B cell (primary cell): Measurements from ENCODE around the gene PNPLA3. TPM values are rescaled to one million over a fixed set of nuclear protein-coding genes. Genes with fewer than 3 reads are reported as not detected.

ENCODE experiments used
- ATAC-seq: fragments of 200-7000 bp; cut with Tn5 transposase; one replicate; pipeline ENCODE4 v1.10.0; 2021; ENCODE audit warnings: low read depth, mild to moderate bottlenecking, moderate number of reproducible peaks, moderate library complexity
- CTCF ChIA-PET: fragments of 350-600 bp; sonication (Branson Sonifier 250); formaldehyde crosslinking; loops from one replicate; lab custom pipeline; 2021; ENCODE audit warnings: antibody characterized with exemption, inconsistent platforms; lab: Charles Lee
- POLR2A ChIA-PET: fragments of 350-600 bp; sonication (Branson Sonifier 250); formaldehyde crosslinking; loops from one replicate; lab custom pipeline; 2021; ENCODE audit warnings: antibody characterized with exemption; lab: Charles Lee
- DNase-seq: peaks from one replicate; pipeline ENCODE4 v3.0.0; 2013
- H2AFZ ChIP-seq: 2 replicates; pipeline ENCODE4 v1.6.1; 2012; ENCODE audit warnings: mild to moderate bottlenecking, low read depth, low read length; ENCODE audit not compliant: insufficient read depth, poor library complexity, severe bottlenecking
- H3K27ac ChIP-seq, 2 donors: 1 replicate in 1 of 2; 2 replicates in 1 of 2; pipeline ENCODE4 v1.5.1; 2012 to 2013; ENCODE audit warnings: low read length in 2 of 2, mild to moderate bottlenecking in 2 of 2, moderate library complexity in 1 of 2
- H3K27me3 ChIP-seq, 4 experiments: fragments of 200-600 bp in 1 of 4; sonication (generic) in 1 of 4; replicated peaks in 1 of 4; 1 replicate in 2 of 4; 2 replicates in 2 of 4; pipeline versions ENCODE4 v1.6.1 to v1.7.0; 2013 to 2016; ENCODE audit warnings: low read length in 3 of 4, mild to moderate bottlenecking in 2 of 4, mixed read lengths in 1 of 4, moderate library complexity in 1 of 4; ENCODE audit not compliant: insufficient read depth in 4 of 4, control insufficient read depth in 3 of 4; ENCODE audit errors: control extremely low read depth in 1 of 4
- H3K36me3 ChIP-seq, 2 experiments: replicated peaks in 1 of 2; 1 replicate in 1 of 2; 2 replicates in 1 of 2; pipeline versions ENCODE4 v1.6.1 to v1.7.1; 2013; ENCODE audit warnings: low read length in 1 of 2; ENCODE audit not compliant: insufficient read depth in 2 of 2, control insufficient read depth in 1 of 2; ENCODE audit errors: control extremely low read depth in 1 of 2, extremely low read depth in 1 of 2
- H3K4me1 ChIP-seq, 2 donors: fragments of 200-600 bp in 1 of 2; sonication (generic) in 1 of 2; 1 replicate in 1 of 2; 2 replicates in 1 of 2; pipeline versions ENCODE4 v1.5.1 to v1.6.1; 2013 to 2017; ENCODE audit warnings: low read length in 2 of 2; ENCODE audit not compliant: control insufficient read depth in 2 of 2, insufficient read depth in 2 of 2
- H3K4me2 ChIP-seq: replicated peaks from 2 replicates; pipeline ENCODE3; 2012; ENCODE audit warnings: mild to moderate bottlenecking, low read depth, low read length; ENCODE audit not compliant: poor library complexity, severe bottlenecking
- H3K4me3 ChIP-seq, 5 experiments: fragments of 200-600 bp in 1 of 5; sonication (generic) in 1 of 5; 1 replicate in 3 of 5; 2 replicates in 2 of 5; pipeline versions ENCODE4 v1.5.1 to v1.7.0; 2011 to 2016; ENCODE audit warnings: low read length in 4 of 5, mild to moderate bottlenecking in 4 of 5, low read depth in 2 of 5, control low read depth in 1 of 5, moderate library complexity in 1 of 5; ENCODE audit not compliant: insufficient read depth in 1 of 5; ENCODE audit errors: control extremely low read depth in 1 of 5, extremely low read depth in 1 of 5
- H3K79me2 ChIP-seq: fragments of 200-600 bp; sonication (generic); one replicate; pipeline ENCODE4 v1.6.0; 2016; ENCODE audit warnings: low read length; ENCODE audit not compliant: control insufficient read depth, insufficient read depth
- H3K9ac ChIP-seq: fragments of 200-600 bp; sonication (generic); 2 replicates; pipeline ENCODE4 v1.6.1; 2017; ENCODE audit warnings: mild to moderate bottlenecking, low read length, moderate library complexity
- H3K9me3 ChIP-seq, 3 donors: one replicate each; pipeline versions ENCODE4 v1.6.1 to v1.7.1; 2013; ENCODE audit warnings: low read length in 2 of 3; ENCODE audit not compliant: control insufficient read depth in 2 of 3, insufficient read depth in 1 of 3; ENCODE audit errors: control extremely low read depth in 1 of 3
- H4K20me1 ChIP-seq: 2 replicates; pipeline ENCODE4 v1.6.0; 2012; ENCODE audit warnings: mild to moderate bottlenecking, low read length; ENCODE audit not compliant: insufficient read depth, control insufficient read depth, poor library complexity, severe bottlenecking
- H3K27ac Mint-ChIP-seq: one replicate; pipeline ENCODE4 v1.8.0; 2021; ENCODE audit warnings: mixed read lengths
- H3K27me3 Mint-ChIP-seq: one replicate; pipeline ENCODE4 v1.8.0; 2021; ENCODE audit warnings: mixed read lengths
- H3K4me1 Mint-ChIP-seq: one replicate; pipeline ENCODE4 v1.8.0; 2021; ENCODE audit warnings: mixed read lengths
- H3K4me3 Mint-ChIP-seq: one replicate; pipeline ENCODE4 v1.8.0; 2021; ENCODE audit warnings: mixed read lengths
- H3K9me3 Mint-ChIP-seq: one replicate; pipeline ENCODE4 v1.8.0; 2022; ENCODE audit warnings: mixed read lengths; ENCODE audit not compliant: insufficient read depth
- EZH2 ChIP-seq: IDR thresholded peaks from 2 replicates; pipeline ENCODE4 v1.6.1; 2012; ENCODE audit warnings: borderline replicate concordance, low read depth, mild to moderate bottlenecking, moderate library complexity, low read length; ENCODE audit not compliant: insufficient read depth, poor library complexity, severe bottlenecking
- WGBS: methylation state at CpG from one replicate; pipeline ENCODE4 v1.1.5; 2013; ENCODE audit warnings: missing lambda C conversion rate; ENCODE audit not compliant: insufficient coverage; 5-methylcytosine and 5-hydroxymethylcytosine counted together
- intact Hi-C: fragments of 100-400 bp; cut with micrococcal nuclease; formaldehyde crosslinking; loops from one replicate; pipeline ENCODE4 v1.10.0; 2022
- polyA plus RNA-seq: library from polyadenylated mRNA; depleted of rRNA; stranded (reverse); fragments of >200 nt; gene quantifications from 2 replicates; pipeline ENCODE4 v1.2.3, GENCODE V29; 2012
- total RNA-seq, 2 donors: library from RNA; stranded (reverse); fragments of 120-200 nt in 1 of 2; gene quantifications; 1 replicate in 1 of 2; 2 replicates in 1 of 2; pipeline versions ENCODE4 v1.2.3 to v1.2.4, GENCODE V29; 2013 to 2022
- TF ChIP-seq, protein P1 (sequence below): fragments of 200-600 bp; IDR thresholded peaks from one replicate; pipeline ENCODE4 v1.8.0; 2022; ENCODE audit warnings: antibody characterized with exemption, mild to moderate bottlenecking

Gene PNPLA3
- total and polyA plus RNA-seq, 2 donors (not counting 1 experiment from before 2014, with no cell fraction given) = 0.15 TPM; not detected in 1

DNA sequence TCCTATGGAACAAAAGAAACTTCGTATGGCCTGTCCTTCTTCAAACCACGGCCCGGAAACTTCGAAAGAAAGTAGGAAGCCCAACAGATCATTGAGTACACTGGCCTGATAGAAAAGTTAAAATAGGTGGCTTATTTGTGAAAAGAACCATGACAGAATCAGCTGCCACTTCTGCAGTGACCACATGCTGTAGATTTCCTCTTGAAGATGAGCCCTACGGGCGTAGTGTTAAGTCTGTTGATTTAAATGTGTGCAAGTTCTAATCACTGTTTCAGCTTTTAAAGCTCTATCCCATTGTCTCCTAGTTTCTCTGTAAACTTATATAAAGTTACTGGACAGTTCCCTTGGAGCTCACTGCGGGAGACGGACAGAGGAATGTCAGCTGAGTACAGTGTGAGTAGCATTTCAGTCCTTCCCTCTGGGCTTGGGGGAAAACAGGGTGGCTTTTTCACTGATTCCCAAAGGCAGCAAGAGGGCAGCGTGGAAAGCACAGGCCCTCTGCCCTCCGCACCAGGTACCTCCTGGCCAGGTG is 49.4 kb downstream of the PNPLA3 start:
- Mint-ChIP-seq H3K4me1 (no peaks in the 10 kb centered on the region), H3K4me3 (no peak overlapping the region), H3K9me3 (no peaks in the 10 kb centered on the region), H3K27me3 (no peaks in the 10 kb centered on the region), H3K27ac (no peak overlapping the region)
- no peak overlapping the region for H3K9ac ChIP-seq
- H3K4me2 ChIP-seq = no peak overlapping the region
- H4K20me1 ChIP-seq = peaks cover 24% of the 10 kb centered on the region
- ATAC-seq (no peak), DNase-seq (no peak)
- TF ChIP-seq EZH2 = no peak
- TF ChIP-seq, protein P1, sequence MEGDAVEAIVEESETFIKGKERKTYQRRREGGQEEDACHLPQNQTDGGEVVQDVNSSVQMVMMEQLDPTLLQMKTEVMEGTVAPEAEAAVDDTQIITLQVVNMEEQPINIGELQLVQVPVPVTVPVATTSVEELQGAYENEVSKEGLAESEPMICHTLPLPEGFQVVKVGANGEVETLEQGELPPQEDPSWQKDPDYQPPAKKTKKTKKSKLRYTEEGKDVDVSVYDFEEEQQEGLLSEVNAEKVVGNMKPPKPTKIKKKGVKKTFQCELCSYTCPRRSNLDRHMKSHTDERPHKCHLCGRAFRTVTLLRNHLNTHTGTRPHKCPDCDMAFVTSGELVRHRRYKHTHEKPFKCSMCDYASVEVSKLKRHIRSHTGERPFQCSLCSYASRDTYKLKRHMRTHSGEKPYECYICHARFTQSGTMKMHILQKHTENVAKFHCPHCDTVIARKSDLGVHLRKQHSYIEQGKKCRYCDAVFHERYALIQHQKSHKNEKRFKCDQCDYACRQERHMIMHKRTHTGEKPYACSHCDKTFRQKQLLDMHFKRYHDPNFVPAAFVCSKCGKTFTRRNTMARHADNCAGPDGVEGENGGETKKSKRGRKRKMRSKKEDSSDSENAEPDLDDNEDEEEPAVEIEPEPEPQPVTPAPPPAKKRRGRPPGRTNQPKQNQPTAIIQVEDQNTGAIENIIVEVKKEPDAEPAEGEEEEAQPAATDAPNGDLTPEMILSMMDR = no peak
- H3K27me3 ChIP-seq = no peaks in the 10 kb centered on the region
- H3K79me2 ChIP-seq = peaks cover 22% of the 10 kb centered on the region
- no peaks in the 10 kb centered on the region for H3K9me3 ChIP-seq
- H3K4me3 ChIP-seq = no peak overlapping the region
- ChIA-PET CTCF (interaction anchor here (1.7 to 1.8 kb wide), 2 partner anchors 21 to 113 kb away, joined by 4 to 8 read pairs; no protein-coding TSS in a partner anchor), POLR2A (no interaction called here)
- no peak overlapping the region for H2AFZ ChIP-seq
- H3K36me3 ChIP-seq = peaks cover 0 to 84% of the 10 kb centered on the region in 2 experiments
- H3K4me1 ChIP-seq = no peaks in the 10 kb centered on the region
- H3K27ac ChIP-seq = no peak overlapping the region
- 92% methylated on average over 7 of the region's 10 CpGs for WGBS
- intact Hi-C loops = no loop called here

DNA sequence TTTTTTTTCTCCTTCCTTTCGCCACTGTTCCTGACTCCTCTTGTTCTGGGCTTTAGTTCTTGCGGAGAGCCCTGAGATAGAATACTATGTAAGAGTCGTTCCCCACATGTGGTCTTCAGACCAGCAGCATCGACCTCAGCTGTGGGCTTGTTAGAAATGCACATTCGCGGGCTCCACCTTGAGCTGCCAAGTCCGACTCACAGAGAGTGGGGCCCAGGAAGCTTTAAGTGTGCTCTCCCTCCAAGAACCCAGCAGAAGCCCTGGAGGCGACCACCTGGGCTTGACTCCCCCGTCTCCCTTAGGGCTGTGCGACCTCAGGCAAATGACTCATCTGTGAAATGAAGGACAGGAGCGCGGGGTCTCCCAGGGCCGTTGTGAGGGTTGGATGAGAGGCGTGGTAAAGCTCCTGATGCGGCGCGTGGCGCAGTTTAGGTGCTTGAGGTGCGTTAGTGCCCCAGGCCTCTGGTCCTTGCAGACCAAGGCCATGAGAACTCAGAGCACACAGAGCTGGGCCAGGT is 50.5 kb downstream of the PNPLA3 start:
- no peaks in the 10 kb centered on the region for H3K9me3 Mint-ChIP-seq
- Histone ChIP-seq H3K4me3 (no peak overlapping the region), H3K79me2 (peaks cover 14% of the 10 kb centered on the region), H3K27me3 (no peaks in the 10 kb centered on the region), H3K27ac (no peak overlapping the region), H3K9me3 (no peaks in the 10 kb centered on the region), H4K20me1 (peaks cover 15% of the 10 kb centered on the region), H2AFZ (no peak overlapping the region), H3K36me3 (peaks cover 0 to 83% of the 10 kb centered on the region in 2 experiments), H3K9ac (no peak overlapping the region), H3K4me2 (no peak overlapping the region), H3K4me1 (no peaks in the 10 kb centered on the region)
- CTCF ChIA-PET = no interaction called here
- POLR2A ChIA-PET = no interaction called here
- intact Hi-C loops = no loop called here
- no peak overlapping the region for H3K4me3 Mint-ChIP-seq
- H3K4me1 Mint-ChIP-seq = no peaks in the 10 kb centered on the region
- 96% methylated on average over 19 of the region's 19 CpGs for WGBS
- no peak for ATAC-seq
- no peak for TF ChIP-seq EZH2
- TF ChIP-seq, protein P1 = no peak
- H3K27ac Mint-ChIP-seq = no peak overlapping the region
- no peaks in the 10 kb centered on the region for H3K27me3 Mint-ChIP-seq
- DNase-seq = no peak
